Epithelial cell of prostate (primary cell): ENCODE data around the gene DOCK2.

Experiments used
- DNase-seq: peaks from one replicate; pipeline ENCODE4 v3.0.0-alpha.2; 2011; ENCODE audit warnings: low read depth, low spot score
- H3K27ac ChIP-seq: fragments of 450-650 bp; 2 replicates; pipeline ENCODE4 v1.5.1; 2017; ENCODE audit warnings: mild to moderate bottlenecking

DOCK2 gene

DNA sequence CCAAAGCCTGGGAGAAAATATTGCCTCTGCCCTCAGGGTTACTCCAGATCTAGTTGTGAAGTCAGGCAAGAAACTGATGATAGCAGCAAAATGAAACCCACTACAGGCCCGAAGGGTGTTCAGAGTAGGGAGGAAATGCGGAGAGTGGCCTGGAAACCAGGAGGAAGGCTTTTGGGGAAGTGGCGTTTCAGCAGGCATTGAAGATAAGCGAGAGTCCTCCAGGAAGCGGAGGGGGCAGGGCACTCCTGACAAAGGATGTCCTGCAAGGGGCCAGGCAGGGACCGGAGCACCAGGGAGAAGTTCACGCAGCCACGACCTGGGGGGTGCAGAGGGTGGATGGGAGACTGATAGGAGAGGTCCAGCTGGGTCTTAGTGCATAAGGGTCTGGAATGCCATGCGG lies 460.9 kb downstream of the DOCK2 start:
- DNase-seq = no peak
- no peak overlapping the region for H3K27ac ChIP-seq

DNA sequence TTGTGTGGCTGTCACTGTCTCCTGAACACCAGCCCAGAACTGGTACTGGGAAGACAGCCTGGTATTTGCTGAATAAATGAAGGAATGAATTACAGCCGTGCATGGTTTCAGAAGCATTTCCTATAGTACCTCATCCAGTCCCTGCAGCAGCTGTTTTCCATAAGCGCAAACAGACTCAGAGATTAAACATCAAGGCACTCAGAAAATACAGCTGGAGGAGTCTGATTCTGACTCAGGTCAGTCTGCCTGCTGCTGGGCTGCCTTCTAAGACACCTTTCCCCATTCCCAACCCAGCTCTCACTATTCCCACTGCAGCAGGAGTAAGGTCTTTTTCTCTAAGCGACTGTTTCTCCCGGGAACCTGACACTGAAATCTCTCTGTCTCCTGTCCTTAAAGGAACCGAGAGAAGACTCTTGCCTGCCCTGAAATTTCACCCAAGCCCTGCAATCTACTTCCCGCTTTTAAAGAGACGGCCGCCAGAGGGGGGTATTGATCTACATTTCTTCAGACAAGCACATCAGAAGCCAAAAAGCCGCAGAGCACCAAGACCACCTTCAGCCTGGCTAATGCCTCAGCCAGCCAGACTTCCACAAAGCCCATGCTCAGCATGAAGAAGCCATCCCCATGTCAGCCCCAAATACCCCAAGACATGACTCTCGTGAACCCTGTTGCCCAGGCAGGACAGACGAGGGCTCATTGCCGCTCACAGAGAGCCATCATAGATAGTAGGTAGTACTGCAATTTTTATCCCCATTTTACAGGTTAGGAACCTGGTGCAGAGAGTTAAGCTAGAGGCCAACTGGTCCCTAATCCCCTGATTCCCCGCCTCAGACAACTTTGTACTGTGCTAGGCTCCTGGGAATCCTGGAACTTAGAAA lies 463.2 kb downstream of the DOCK2 start:
- no peak for DNase-seq
- H3K27ac ChIP-seq = no peak overlapping the region

DNA sequence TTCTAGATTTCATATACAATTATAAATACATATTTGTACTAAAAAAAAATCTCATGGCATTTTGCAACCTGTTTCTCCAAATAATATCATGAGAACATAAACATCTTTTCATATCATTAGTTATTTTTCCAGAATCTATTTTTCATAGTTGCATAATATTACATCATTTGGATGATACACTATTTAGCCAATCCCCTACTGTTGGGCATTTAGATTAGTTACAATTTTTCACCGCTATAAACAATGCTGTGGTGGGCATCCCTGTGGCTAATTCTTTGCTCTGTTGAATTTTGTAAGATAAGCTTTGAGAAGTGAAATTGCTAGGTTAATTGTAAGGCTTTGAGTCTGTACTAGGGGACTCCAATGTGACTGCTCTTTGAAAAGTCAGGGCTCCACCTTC lies 466.4 kb downstream of the DOCK2 start:
- no peak overlapping the region for H3K27ac ChIP-seq
- DNase-seq = no peak

DNA sequence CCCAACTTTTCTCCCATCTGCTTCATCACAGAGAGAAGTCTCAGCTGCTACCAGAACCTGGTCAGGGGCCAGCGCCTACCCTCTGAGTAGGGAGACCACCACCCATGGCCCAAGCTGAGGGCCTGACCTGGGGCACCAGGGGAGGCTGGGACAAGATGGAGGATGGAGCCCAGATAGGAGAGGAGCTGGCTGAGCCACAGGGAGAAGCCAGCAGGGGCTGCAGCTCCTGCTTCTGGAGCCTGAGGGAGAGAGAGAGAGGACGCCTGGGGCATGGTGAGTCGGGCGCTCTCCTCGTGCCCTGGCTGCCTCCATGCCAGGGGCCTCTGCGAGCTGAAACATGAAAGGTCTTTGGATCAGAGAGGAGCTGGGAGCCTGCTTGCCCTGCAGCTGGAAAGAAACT lies 467.2 kb downstream of the DOCK2 start:
- DNase-seq = no peak
- no peak overlapping the region for H3K27ac ChIP-seq

DNA sequence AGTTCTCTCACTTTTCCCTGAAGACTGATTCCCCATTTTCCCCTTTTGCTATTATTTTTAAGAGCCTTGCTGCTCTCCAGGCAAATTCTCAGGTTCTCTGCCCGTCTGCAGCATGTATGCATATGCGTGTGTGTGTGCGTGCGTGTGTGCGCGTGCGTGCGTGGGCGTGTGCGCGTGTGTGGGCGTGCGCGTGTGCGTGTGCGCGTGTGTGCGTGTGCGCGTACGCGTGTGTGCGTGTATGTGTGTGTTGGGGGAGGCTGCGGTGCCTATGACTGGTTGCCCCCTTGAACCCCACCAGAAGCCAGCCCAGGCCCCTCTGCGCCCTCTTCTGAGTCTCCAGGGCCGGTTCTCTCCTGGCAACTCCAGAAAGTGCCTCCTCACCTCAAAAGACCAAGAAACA lies 467.6 kb downstream of the DOCK2 start:
- no peak overlapping the region for H3K27ac ChIP-seq
- no peak for DNase-seq

DNA sequence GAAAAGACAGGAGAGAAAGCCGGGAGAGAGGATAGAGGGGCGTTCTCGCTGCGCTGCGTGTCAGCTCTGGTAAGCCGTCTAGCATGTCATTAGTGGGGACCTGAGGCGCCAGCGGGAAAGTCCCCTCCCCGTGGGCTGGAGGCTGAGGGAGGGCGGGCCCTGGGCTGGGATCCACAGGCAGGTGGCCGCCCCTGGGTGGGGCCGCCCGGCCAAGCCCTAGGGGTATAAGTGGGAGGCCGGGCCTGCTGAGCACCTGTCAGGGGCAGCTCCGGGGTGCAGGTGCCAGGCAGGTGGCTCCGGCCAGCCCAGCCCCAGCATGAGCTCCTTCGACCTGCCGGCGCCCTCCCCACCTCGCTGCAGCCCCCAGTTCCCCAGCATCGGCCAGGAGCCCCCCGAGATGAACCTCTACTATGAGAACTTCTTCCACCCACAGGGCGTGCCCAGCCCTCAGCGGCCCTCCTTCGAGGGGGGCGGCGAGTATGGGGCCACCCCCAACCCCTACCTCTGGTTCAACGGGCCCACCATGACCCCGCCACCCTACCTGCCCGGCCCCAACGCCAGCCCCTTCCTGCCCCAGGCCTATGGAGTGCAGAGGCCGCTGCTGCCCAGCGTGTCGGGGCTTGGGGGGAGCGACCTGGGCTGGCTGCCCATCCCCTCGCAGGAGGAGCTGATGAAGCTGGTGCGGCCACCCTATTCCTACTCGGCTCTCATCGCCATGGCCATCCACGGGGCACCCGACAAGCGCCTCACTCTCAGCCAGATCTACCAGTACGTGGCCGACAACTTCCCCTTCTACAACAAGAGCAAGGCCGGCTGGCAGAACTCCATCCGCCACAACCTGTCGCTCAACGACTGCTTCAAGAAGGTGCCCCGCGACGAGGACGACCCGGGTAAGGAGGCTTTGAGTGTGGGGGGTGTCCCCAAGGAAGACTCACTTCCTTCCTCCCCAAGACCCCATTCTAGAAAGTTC lies 468.9 kb downstream of the DOCK2 start, which contains the start of gene FOXI1:
TSS of gene FOXI1 (plus strand) at position 256 of the 970 bp plus-strand sequence. CDS start at position 317, 61 bp downstream.
- H3K27ac ChIP-seq = no peak within 1 kb of the TSS
- DNase-seq = no peak

DNA sequence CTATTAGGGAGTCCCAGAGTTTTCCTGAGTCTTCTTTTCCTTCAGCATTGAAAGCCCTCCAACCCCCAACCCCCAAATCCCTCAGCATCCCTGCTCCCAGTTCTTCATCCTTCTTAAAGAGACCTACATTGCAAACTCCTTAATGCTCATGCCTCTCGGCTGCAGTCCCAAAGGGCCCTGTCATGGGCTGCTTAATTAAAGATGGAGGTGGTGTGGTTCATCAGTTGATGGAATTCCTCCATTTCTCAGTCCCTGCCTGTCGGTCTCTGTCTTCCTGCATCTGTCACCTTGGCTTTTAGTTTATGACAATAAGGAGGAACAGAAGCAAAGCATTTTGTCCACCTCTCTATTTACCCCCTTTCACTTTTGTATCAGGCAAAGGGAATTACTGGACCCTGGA lies 470.6 kb downstream of the DOCK2 start:
- no peak for DNase-seq
- no peak overlapping the region for H3K27ac ChIP-seq

DNA sequence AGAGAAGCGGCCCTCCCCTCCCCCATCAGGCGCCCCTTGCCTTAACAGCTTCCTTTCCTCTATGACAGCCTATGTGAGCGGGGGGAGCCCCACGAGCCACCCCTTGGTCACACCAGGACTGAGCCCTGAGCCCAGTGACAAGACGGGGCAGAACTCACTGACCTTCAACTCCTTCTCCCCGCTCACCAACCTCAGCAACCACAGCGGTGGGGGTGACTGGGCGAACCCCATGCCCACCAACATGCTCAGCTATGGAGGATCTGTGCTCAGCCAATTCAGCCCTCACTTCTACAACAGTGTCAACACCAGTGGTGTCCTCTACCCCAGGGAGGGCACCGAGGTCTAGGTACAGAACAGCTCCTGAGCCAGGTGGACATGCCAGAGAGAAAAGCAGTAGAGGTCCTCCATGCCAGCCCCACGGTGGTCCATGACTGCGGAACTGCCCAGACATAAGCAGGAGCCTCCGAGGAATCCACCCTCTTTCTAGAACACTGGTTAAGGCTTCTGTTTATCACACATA lies 471.3 kb downstream of the DOCK2 start:
- DNase-seq = no peak

DNA sequence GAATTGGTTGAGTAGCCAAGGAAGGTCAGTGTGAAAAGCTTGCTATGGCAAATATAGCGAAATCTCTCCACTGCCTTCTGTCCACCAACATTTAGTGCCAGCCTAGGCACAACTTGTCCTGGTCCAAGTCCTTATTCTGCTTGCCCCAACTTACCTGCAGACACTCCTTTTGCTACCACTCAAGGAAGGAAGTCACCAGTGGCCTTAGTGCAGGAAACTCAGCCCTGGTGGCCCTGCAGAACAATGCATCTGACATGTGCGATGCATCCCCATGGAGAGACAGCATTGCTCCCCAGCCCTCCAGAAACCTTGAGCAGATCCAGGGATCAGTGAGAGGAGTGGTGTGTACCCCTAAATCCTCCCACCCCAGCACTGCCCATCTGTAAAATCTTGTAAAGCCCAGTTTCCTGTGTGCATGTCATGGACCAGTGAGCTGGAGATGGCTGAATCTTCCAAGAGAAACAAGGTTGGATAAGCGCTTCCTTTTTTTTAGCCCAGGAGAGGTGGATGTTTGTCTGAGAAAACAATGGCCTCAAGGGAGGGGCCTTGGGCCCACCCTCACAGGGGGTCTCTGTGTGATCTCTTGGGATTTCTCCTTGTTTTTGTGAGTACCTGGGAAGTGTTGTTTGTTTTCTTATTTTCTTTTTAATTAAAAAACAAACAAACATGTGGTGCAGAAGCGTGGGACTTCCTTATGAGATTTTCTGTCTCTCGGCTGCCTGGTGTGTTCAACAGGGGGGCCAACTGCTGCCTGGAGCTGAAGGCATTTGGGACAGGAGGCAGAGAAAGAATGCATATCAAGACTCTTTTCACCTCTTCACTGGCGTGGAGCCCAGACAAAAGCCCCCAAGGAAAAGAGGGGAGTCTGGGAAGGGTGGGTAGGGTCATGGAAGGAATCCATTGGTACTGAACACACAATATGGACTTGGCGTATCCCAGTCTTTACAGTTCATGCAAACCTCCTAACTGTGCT lies 472.3 kb downstream of the DOCK2 start:
- no peak for DNase-seq
- H3K27ac ChIP-seq = no peak overlapping the region

More for the DNA sequence above, 471.3 kb downstream of the DOCK2 start:
- no peak overlapping the region for H3K27ac ChIP-seq

DNA sequence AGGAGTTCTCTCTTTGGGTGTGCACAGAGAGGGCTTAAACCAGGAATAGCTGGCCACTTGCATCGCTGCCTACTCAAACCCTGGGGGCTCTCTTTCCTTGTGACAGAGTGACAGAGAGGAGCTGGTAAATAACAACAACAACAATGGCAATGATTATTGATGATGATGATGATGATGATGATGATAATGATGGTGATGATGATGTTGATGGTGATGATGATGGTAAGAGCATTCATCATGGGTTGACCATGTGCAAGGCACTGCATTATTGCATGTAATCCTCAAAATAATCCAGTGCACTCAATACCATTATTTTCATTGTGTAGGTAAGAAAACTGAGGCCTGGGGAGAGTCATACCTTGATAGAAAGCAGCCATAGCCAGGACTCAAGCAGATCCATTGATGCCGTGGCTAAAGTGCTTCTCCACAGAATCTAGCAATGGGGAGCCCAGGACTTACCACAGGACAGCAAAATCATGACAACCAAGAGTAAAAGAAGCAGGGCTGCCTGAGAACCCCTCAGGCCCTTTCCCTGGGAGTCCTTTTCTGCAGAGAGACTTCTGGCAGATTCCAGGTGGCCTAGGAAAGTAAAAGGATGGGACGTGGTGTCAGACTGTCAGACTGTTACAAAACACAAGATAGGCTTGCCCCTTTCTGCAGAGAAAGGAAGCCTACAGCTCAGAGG lies 473.5 kb downstream of the DOCK2 start:
- H3K27ac ChIP-seq = no peak overlapping the region
- no peak for DNase-seq

DNA sequence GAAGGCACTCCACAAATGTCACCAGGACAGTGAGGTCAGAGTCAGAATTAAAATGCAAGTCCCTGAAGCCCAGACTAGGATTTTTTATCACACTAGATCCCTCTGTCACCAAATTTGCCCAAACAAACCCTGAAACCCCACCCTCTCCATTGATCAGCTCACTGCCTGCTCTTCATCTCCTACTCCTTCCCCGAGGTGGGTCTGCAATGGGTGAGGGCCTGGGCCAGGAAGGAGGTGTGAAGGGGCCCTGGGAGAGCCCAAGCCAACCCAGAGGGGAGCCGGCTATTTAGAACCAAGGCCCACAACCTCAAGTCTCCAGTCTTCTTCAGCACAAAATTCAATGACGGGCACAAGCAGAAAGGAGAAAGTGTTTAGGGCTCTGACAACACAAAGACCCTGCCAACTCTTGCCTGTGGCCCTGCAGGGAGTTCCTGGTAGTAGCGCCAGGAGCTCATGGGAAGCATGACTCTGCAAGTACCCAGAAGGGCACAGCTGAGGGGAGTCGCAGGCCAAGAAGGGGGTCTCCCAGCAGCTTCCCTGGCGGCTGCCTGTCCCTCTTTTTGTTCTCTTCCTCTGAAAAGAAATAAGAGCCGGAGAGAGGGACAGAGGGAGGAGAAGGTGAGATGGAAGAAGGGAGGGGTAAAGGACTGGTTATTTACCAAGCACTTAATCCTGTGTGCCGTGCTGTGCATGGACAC lies 474.2 kb downstream of the DOCK2 start:
- no peak overlapping the region for H3K27ac ChIP-seq
- no peak for DNase-seq

DNA sequence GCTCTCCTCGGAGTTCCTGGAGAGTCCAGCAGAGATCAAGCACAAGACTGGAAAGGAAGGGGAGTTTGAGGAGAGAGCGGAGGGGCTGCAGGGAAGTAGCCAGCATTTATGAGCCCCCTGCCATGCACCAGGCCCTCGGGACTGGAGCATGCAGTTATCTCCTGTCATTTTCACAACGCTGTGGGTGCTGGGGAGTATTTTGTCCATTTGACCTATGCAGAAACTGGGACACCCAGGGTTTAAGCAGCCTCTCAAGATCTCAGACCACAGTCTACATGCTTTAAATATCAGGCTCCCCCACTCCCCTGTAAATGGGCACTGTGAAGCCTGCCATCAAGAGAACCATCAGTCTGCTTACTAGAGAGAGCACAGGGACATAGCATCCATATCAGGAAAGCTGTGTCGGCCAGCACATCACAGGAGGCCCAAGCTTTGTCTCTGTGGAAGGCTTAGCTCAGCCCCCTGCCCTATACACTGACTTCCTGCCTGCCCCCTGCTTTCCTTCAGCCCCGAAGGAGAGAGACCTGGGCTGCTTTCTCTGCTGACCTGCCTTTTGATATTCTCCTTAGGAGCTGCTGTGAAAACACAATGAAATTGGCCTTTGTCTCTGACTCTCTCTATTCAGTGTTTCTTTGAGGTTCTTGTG lies 475.9 kb downstream of the DOCK2 start:
- no peak for DNase-seq
- H3K27ac ChIP-seq = no peak overlapping the region

DNA sequence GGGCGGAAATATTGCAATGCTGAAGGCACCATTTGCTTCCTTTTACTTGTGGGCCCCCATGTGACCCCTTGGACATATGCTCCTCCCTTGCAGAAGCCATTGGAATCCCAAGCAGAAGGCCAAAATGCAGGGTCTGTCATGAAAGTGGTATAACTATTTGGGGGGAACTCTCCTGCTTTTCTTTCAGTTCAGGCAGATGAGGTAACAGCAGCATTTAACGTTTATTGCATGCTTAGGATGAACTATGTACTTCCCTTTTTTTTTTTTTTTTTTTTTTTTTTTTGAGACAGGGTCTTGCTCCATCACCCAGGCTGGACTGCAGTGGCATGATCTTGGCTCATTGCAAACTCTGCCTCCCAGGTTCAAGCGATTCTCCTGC lies 476.4 kb downstream of the DOCK2 start:
- no peak for DNase-seq

DNA sequence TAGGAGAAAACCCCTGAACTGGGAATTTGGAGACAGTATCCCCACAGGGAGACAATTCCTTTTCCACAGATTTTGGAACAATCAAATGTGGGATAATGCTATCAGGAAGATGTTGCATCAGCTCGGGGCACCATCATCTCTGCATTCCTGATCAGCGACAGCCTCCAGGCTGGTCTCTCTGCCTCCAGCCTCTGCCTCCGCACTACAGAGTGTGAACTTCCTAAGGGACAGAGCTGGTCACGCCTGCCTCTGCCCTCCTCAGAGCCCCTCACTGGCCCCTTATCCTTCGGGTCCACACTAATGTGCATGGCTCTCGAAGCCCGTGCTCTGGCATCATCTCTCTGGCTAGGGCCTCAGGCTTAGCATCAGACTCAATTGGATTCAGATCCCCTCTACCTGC lies 477.2 kb downstream of the DOCK2 start:
- DNase-seq = no peak
- H3K27ac ChIP-seq = no peak overlapping the region

More for the DNA sequence above, 476.4 kb downstream of the DOCK2 start:
- H3K27ac ChIP-seq = no peak overlapping the region

DNA sequence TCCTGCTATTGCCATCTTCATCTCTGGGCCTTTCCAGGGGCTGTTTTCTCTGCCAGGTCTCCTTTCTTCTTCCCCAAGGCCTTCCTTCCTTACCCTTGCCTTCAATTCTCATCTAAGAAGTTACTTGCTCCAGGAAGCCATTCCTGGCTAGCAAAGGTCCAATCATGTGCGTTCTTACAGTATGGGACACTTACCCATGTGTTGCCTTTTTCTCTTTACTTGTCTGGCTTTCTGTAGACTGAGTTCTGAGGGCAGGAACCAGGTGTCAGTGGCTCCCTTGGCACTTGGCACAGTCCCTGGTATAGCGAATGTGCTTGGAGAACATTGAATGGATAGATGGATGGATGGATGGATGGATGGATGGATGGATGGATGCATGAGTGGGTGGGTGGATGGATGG lies 478.9 kb downstream of the DOCK2 start:
- no peak for DNase-seq
- H3K27ac ChIP-seq = no peak overlapping the region

DNA sequence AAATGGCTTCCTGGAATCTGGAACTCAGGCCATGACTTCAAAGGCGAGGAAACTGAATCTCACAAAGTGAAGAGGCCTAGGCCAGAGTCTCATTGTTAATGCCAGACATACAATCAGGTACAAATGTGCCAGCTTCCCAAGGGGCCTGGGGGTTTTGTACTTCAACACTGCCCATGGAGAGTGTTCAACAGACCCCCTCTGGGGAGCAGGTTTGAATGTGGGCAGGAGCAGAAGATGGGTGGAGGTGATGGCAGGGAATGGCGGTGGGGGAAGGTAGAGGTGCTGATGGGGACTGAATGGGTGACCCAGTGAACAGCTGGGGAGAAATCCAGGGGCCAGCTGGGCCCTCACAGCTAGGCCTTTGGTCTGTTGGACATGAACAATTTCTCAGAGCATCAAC lies 480.7 kb downstream of the DOCK2 start:
- DNase-seq = no peak
- no peak overlapping the region for H3K27ac ChIP-seq

DNA sequence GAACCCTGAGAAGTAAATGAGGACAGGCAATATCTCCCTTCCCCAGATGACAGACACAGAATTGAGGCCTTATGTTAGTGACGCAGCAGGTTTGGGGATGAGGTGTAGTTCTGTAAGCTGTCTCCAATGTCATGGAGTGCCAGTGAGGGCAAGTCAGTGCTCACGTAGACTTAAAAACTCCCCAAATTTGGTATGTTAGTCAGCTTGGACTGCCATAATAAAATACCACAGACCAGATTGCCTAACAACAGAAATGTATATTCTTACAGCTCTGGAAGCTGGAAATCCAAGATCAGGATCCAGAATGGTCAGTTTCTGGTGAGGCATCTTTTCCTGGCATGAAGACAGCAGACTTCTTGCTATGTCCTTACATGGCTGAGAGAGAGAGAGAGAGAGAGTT lies 483.5 kb downstream of the DOCK2 start:
- H3K27ac ChIP-seq = no peak overlapping the region
- DNase-seq = peak; percentile 18

DNA sequence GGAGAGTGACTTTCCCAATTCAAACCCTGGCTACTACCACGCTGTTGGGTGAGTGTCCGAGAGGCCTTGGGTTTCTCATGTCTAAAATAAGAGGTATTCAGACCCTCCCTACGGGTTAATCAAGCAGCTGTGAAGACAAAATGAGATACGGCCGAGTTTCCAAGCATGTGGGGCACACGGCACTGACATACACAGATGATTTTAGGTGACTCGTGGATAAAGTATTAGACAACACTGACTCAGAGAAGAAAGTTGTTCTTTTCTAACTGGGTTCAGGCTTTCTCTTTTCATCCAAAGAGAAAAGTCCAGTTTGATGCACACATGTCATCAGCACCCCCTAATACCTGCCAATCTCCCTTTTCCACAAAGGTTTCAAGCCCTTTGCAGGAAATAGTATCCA lies 484.2 kb downstream of the DOCK2 start:
- no peak overlapping the region for H3K27ac ChIP-seq
- DNase-seq = no peak
